Endometrial microvascular endothelial cells (primary cell): ENCODE data around the gene CDX1. TPM values are rescaled to one million over a fixed set of nuclear protein-coding genes. Genes with fewer than 3 reads are reported as not detected.

Experiments
- in situ Hi-C: cut with HindIII; loops from 2 replicates; pipeline ENCODE4 v1.10.0; 2017; ENCODE audit warnings: low sequenced_read_pairs, low pct_unique_long_range_greater_than_20kb; ENCODE audit errors: inconsistent ontology term
- total RNA-seq: library from RNA; depleted of rRNA; stranded (reverse); fragments of >200 nt; gene quantifications from one replicate; pipeline ENCODE4 v1.2.3, GENCODE V29; 2015; ENCODE audit errors: inconsistent ontology term

The CDX1 gene
- total RNA-seq, 1 donor from 2014 or later = not detected

DNA sequence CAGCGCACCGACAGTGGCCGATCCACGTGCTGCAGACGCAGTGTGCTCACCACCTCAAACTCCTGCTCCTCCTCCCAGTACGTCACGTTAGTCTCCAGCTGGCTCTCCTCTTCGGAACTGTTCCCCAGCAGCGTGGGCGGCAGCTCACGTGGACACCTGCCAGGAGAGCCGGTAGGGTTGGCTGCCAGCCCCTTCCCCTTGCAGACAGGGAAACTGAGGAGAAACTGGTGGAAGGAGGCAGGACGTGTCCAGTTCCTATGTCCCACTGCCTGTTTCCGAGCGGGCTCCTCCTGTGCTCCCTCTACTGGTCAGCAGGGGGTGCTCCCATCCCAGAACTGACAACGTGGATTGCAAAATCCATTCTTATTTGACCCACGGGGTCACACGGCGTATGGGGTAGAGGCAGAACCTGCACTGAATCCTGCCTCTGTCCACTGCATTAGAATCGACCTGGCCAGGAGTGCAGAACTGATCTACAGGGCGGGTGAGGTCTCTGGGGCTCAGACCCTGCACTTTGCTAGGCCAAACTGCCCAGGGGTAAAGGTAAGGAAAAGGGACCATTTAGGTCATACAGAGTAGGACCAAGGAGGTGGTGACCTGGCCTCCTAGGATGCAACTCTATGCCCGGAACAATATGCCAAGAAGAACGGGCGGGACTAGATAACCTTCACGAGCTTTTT lies 36.6 kb upstream of the CDX1 start:
- in situ Hi-C loops = no loop called here

- in situ Hi-C loops = no loop called here
Measured at GRCh38 chr5:150130493-150130922, 36.1 kb upstream of the CDX1 start.

DNA sequence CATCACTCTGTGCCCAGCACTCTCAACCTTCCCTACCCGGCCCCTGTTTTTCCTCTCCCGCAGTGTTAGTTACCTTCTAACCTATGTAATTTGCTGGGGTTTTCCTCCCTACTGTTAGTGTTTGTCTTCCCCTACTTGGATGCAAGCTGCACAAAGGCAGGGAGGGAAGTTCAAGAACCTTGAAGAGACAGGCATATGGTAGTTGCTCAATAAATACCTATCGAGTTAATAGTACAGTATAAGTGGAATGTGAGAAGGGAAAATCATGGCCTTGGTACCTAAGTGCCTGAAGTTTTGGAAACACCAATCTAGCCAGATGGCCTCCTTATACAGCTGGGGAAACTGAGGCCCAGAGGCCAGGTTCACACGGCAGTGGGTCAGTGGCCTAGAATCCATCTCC lies 35.1 kb upstream of the CDX1 start:
- in situ Hi-C loops = no loop called here

GRCh38 chr5:150131978-150132694 lies 34.4 kb upstream of the CDX1 start:
- in situ Hi-C loops = no loop called here

- in situ Hi-C loops = no loop called here
Measured at GRCh38 chr5:150132740-150133139, 33.8 kb upstream of the CDX1 start.

DNA sequence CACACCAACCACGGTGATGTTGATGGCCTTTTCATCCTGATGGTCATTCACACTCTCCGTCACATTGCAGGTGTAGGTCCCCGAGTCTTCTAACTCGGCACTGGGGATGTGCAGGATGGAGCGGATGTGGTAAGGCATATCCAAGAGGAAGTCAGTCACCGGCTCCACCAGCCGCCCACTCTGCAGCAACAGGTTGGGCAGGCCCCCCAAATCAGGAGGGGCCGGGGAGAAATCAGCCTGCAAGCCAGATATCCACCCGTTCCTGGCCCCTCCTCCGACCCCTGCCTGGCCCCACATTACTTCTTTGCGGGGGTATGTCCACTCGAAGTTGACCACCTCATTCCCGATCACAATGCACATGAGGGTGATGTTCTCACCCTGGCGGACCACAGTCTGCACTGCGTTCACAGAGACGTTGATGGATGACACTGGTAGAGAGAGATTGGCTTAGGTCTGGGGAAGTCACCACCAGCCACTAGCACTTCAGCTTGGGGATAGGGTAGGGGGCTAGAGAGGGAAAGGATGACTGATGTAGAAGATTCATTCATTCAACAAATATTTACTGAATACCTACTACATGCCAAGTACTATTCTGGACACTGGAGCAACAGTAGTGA lies 32.9 kb upstream of the CDX1 start:
- in situ Hi-C loops = no loop called here

- in situ Hi-C loops = no loop called here
Measured at GRCh38 chr5:150134198-150134588, 32.4 kb upstream of the CDX1 start.

DNA sequence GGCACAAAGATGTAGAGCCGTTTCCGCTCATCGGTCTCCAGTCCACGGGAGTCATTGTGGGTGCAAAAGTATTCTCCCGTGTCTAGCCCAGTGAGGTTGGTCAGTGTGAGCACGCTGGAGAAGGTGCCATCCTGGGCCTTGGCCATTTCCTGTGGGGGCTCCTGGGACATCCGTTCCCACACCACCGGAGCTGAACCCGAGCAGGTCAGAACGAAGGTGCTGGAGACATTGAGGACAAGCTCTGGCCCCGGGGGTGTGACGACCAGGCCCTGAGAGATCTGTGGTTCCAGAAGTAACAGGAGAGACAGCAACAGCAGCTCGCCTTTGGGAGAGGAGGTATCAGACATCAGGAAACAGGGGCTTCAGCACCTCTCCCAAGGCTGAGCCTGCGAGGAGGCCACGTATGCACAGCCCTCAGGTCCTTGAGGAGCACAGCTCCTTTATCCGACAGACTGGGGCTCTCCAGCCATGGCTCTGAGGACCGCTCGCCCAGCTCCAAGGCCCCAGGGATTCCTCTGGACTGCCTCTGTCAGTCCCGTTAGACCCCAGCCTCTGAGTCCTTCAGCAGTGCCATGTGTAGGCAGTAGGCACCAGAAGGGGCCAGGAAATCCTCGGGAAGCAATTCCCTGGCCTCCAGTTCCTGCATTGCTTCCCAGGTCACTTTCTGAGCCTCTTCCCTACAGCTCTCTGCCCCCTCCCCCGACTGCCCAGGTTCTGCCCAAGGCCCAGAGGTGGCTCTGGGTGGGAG lies 30.8 kb upstream of the CDX1 start:
- in situ Hi-C loops = no loop called here

DNA sequence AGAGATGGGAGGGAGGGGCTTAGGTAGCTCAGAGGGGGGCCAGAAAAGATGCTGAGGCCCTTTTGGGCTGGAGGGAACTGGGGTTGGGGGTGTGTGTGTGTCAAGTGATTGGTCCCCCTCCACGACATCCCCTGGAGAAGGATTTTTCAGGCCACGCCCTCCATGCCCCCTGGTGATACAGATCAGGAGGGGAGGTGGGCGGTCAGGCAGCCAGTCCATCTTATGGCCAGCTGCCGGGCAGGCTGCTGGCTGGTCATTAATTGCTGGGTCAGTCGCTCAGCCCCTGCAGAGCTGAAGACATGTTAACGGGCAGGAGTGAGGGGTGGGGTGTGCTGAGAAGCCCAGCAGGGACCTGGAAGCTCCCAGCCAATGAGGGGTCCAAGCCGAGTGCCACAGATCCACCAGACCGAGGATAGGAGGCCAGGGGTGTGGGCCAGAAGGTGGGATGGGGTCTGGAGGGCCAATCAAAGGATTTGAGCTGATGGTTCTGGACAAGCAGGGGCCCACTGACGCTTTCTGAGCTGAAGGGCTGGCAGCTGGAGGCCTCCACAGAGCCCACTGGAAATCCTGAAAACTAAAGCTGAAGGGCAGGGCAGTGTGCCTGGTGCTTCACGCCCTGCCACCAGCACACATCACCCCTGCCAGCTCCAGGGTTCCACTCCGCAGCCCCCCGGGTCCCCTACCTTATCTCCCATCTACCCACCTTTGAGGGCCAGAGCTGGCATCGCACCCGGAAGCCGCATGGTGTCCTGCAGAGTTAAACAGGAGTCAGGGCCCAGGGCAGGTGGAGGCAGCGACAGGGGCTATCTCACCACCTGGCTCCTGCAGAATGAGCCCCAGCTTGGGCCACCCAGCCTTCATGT lies 30.0 kb upstream of the CDX1 start:
- in situ Hi-C loops = no loop called here

DNA sequence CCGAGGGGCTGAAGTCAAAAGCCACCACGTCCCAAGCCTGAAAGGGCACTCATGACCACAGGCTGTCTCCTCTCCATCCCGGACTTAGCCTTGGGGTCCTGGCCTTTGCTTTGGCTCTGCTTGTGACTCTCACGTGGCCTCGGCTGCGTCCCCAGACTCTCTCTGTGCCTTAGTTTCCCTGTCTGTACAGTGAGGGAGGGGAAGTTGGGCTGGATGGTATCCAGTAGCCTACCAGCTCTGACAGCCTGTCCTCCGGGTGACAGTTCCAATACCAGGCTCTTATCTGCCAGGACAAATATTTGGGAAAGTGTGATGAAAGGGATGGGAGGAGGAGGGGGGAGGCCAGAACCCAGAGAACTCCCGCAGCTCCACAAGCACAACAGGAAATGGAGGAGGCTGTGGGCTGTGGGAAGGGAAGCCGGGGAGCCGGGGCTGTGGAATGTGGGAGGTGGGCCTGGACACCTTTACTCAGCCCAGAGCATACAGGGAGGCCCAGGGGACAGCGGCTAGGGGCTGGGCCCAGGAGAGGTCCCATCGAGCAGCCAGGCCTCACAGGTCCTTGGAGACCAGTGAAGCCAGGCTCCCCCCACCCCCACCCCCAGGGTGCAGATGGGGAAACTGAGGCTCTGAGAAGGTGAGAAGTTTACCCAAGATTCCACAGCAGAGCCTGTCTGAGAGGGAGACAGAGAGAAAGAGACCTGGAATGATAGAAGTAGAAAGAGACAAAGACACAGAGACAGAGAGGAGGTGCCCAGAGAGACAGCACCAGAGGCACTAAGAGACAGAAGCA lies 29.2 kb upstream of the CDX1 start:
- in situ Hi-C loops = no loop called here

DNA sequence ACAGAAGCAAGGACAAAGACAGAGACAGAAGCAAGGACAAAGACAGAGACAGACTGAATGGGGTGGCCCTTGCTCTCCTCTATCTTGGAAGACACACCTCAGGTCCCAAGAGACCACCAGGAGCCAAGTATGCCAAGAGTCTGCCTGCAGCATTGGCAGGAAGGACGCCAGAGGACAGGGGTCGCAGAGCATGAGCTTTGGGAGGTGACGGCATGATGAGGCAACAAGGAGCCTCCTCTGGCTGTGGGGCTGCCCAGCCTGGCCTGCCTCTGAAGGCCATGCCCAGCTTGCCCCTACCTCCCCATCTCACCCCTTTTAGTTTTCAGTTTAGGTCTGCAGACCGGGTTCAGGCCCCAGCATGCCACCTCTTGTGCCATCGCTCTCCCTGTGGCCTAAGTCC lies 28.6 kb upstream of the CDX1 start:
- in situ Hi-C loops = no loop called here

DNA sequence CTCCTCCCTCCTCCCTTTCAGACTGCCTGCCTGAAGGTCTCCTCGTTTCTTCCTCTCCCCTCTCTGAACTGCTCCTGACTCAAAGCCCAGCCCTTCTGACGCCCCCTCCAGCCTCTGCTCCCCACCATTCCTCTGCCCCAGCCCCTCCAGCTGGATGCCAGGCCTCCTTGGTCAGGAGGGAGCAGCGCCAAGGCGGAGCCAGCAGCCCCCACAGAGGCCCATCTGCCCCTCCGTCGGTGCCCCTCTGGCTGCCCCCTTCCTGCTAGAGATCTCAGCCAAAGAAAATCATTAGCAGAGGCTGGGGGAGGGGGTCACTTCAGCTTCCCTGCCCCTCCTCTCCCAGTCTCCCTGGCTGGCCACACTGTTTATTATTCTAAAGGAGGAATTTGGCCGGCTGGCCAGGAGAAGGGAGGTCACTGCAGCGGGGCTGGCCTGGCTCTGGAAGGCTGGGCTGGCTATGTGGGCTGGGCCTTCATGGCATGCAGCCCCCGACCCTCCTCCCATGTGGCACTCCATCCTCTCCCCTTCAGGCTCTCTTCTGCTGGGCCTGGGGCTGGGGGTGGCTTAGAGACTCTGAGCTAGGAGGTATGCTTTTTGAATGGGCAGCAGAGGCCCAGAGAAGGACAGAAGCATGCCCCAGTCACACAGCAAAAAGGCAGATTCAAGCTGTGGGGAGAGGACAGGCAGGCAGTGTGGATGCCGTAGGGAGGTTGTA lies 27.9 kb upstream of the CDX1 start:
- in situ Hi-C loops = no loop called here

DNA sequence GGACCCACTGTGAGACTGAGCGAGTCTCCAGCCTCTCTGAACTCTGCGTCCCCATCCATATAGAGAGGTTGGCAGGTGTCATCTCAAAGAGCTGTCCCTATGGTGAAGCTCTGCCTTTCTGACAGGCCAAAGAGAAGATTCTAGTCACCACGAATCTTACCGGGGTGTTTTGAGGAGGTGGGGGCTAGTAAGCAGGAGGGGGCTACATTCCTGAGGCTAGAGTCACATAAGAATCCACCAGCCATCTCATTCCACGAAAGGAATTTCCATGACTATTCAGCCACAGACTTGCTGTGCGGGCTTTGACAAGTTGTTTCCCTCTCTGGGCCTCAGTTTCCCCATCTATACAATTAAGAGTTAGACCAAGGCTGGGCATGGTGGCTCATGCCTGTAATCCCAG lies 27.2 kb upstream of the CDX1 start:
- in situ Hi-C loops = no loop called here

GRCh38 chr5:150140830-150141229 lies 25.7 kb upstream of the CDX1 start:
- in situ Hi-C loops = no loop called here

DNA sequence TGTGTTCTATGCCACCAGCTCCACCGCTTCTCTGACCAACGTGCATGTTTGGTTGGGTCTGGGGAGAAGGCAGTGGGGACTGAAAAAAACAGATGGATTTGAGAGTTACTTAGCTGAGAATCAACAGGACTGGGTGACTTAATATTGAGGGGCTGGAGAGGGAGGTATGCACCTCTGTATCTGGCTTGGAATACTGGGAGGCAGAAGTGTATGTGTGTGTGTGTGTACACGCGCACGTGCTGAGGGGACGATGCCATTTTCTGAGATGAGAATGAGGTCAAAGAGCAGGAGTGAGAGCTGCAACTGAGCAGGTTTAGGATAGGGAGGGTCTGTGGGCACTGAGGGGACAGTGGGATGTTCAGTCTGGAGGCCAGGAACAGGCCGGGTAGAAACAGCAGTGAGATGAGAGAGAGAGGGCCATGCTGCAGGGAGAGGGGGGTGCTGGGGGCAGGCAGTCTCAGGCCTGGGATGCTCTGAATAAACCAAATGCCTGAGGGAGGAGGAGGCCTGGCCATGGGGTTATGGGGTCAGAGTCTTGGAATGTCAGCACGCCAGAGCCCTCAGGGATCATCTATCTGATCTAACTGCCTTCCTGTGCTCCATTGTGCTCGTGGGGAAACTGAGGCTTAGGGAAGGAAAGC lies 24.9 kb upstream of the CDX1 start:
- in situ Hi-C loops = no loop called here

- in situ Hi-C loops = no loop called here
Measured at GRCh38 chr5:150142185-150142958, 24.2 kb upstream of the CDX1 start.
